Measurements from ENCODE around the gene ITGA2.

DNA sequence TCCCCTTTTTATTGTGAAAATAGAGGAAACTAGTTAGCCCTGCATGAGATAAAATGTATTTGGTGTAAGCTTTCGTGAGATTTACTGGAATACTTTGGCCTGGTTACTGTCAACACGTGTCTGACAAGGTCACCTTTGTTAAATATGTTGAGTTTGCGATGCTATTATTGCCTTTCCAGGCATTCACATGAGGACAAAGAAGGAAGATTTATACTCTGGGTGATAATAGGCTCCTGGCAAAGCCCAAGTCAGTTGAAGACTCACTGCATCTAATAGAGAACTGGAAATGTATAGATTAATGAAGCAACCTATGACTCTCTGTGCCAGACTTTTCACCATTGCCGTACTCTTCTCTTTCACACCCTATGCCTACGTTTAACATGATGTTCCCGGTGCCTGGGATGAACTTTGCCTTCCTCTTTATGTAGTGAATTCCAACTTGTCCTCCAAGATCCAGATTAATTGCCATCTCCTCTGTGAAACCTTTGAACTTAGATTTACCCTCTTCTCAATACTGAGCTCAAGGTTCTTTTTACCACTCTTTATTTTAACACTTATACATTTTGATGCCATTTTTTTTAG, 33.9 kb downstream of the ITGA2 start:
- no peak for TF ChIP-seq POLR2A (IDR thresholded peaks at IDR 0.05)
- TF ChIP-seq, protein P1, sequence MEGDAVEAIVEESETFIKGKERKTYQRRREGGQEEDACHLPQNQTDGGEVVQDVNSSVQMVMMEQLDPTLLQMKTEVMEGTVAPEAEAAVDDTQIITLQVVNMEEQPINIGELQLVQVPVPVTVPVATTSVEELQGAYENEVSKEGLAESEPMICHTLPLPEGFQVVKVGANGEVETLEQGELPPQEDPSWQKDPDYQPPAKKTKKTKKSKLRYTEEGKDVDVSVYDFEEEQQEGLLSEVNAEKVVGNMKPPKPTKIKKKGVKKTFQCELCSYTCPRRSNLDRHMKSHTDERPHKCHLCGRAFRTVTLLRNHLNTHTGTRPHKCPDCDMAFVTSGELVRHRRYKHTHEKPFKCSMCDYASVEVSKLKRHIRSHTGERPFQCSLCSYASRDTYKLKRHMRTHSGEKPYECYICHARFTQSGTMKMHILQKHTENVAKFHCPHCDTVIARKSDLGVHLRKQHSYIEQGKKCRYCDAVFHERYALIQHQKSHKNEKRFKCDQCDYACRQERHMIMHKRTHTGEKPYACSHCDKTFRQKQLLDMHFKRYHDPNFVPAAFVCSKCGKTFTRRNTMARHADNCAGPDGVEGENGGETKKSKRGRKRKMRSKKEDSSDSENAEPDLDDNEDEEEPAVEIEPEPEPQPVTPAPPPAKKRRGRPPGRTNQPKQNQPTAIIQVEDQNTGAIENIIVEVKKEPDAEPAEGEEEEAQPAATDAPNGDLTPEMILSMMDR (IDR thresholded peaks at IDR 0.05) = no peak
